Spleen (tissue), 7 donors: ENCODE results near the gene KRT7.

Experiments
- CTCF ChIP-seq, 11 experiments: fragments of 200-600 bp in 7 of 11; fragments of 450-650 bp in 4 of 11; sonication (generic) in 4 of 11; IDR thresholded peaks in 8 of 11; conservative IDR thresholded peaks in 3 of 11; 1 replicate in 7 of 11; 2 replicates in 4 of 11; pipeline versions ENCODE4 v1.4.0 to v1.8.0; 2016 to 2021; ENCODE audit warnings: antibody characterized with exemption in 11 of 11, inconsistent platforms in 4 of 11, mild to moderate bottlenecking in 1 of 11
- POLR2A ChIP-seq, 3 donors: fragments of 450-650 bp; IDR thresholded peaks; one replicate each; pipeline ENCODE4 v1.5.1; 2017; ENCODE audit warnings: antibody characterized with exemption in 3 of 3, mild to moderate bottlenecking in 1 of 3
- donor health status: DM: no; HTN: no; CAD: no; lungs with moderate emphysema.
- donor health status: DM: no; HTN: no; CAD: no.
- donor health status: DM: no; HTN: no; CAD: no.

GRCh38 chr12:52210925-52211650 lies 22.0 kb upstream of the KRT7 start:
- no peak for TF ChIP-seq CTCF (IDR thresholded peaks at IDR 0.05 in 8 of 11, conservative IDR thresholded peaks at IDR 0.05 in 3 of 11)
- no peak for TF ChIP-seq POLR2A (IDR thresholded peaks at IDR 0.05)
